Adrenal gland (tissue), 12 donors: ENCODE data around the gene TFF1. TPM values are rescaled to one million over a fixed set of nuclear protein-coding genes. Genes with fewer than 3 reads are reported as not detected.

Experiments
- DNase-seq, 7 donors: peaks; one replicate each; pipeline ENCODE4 v3.0.0-alpha.2; 2019 to 2020
- H3K27ac ChIP-seq, 5 donors: fragments of 200-600 bp; sonication (generic) in 4 of 5; 1 replicate in 3 of 5; 2 replicates in 2 of 5; pipeline versions ENCODE4 v1.5.1 to v1.8.0; 2016 to 2020; ENCODE audit warnings: mild to moderate bottlenecking in 1 of 5
- H3K27me3 ChIP-seq: fragments of 200-600 bp; 2 replicates; pipeline ENCODE4 v1.8.0; 2021
- H3K36me3 ChIP-seq, 2 donors: fragments of 200-600 bp; replicated peaks in 1 of 2; 1 replicate in 1 of 2; 2 replicates in 1 of 2; pipeline versions ENCODE4 v1.5.1 to v1.8.0; 2018 to 2022
- H3K4me1 ChIP-seq, 2 donors: fragments of 200-600 bp; replicated peaks in 1 of 2; 1 replicate in 1 of 2; 2 replicates in 1 of 2; pipeline versions ENCODE4 v1.5.1 to v1.8.0; 2018 to 2021
- H3K4me3 ChIP-seq, 4 donors: fragments of 200-600 bp; sonication (generic) in 3 of 4; one replicate each; pipeline ENCODE4 v1.5.1; 2016 to 2018
- H3K9me3 ChIP-seq, 3 donors: fragments of 200-600 bp; sonication (generic) in 1 of 3; replicated peaks in 1 of 3; 1 replicate in 2 of 3; 2 replicates in 1 of 3; pipeline versions ENCODE4 v1.5.1 to v1.8.0; 2016 to 2021
- POLR2A ChIP-seq, 2 donors: fragments of 450-650 bp; IDR thresholded peaks; one replicate each; pipeline ENCODE4 v1.6.1; 2017; ENCODE audit warnings: antibody characterized with exemption in 2 of 2, mild to moderate bottlenecking in 2 of 2, moderate library complexity in 1 of 2
- WGBS, 4 donors: extraction: QIAGEN DNeasy Blood & Tissue Kit in 2 of 4; methylation state at CpG; one replicate each; pipeline versions ENCODE4 v1.1.5 to v1.1.7; 2013 to 2017; 5-methylcytosine and 5-hydroxymethylcytosine counted together
- intact Hi-C, 2 donors: fragments of 100-400 bp; cut with DNase I; formaldehyde crosslinking; loops; one replicate each; pipeline versions ENCODE4 v1.14.1 to v1.15.0; 2022 to 2023
- polyA plus RNA-seq, 3 donors: library from polyadenylated mRNA; stranded (reverse); fragments of 200-250 nt in 2 of 3; fragments of 350-450 nt in 1 of 3; fragmentation: Illumina TruSeq in 1 of 3; extraction: RNeasy Lipid Tissue Mini Kit (QIAGEN cat#74804) in 1 of 3; gene quantifications; one replicate each; pipeline ENCODE4 v1.2.3, GENCODE V29; 2013 to 2014
- total RNA-seq, 9 donors: library from RNA; depleted of rRNA in 4 of 9; stranded (reverse); fragments of >200 nt in 4 of 9; fragments of 120-200 nt in 1 of 9; fragmentation: NEBNext Ultra II Directional in 1 of 9; extraction: Animal tissue kit (Norgen Biotek cat#: 25700) in 1 of 9; gene quantifications; one replicate each; pipeline versions ENCODE4 v1.1.0 to v1.2.4, GENCODE V29; 2013 to 2023
- TF ChIP-seq, protein P1 (sequence below), 6 experiments: fragments of 450-650 bp in 4 of 6; fragments of 200-600 bp in 2 of 6; sonication (generic) in 1 of 6; IDR thresholded peaks; 1 replicate in 5 of 6; 2 replicates in 1 of 6; pipeline versions ENCODE4 v1.5.1 to v1.8.0; 2016 to 2021; ENCODE audit warnings: antibody characterized with exemption in 6 of 6, mild to moderate bottlenecking in 2 of 6, moderate library complexity in 1 of 6
- donor health status: healthy with polysubstance abuse.
- donor health status: Bipolar disorder and iron deficiency.
- donor health status: DM: yes; HTN: yes; CAD: no.
- donor health status: DM: no; HTN: no; CAD: no.
- donor health status: DM: no; HTN: no; CAD: no.
- donor health status: DM: yes; HTN: yes; CAD: no.

Gene TFF1
- total and polyA plus RNA-seq, 12 donors, result 0.39 to 1.5 (median 0.72) TPM; not detected in 9

DNA sequence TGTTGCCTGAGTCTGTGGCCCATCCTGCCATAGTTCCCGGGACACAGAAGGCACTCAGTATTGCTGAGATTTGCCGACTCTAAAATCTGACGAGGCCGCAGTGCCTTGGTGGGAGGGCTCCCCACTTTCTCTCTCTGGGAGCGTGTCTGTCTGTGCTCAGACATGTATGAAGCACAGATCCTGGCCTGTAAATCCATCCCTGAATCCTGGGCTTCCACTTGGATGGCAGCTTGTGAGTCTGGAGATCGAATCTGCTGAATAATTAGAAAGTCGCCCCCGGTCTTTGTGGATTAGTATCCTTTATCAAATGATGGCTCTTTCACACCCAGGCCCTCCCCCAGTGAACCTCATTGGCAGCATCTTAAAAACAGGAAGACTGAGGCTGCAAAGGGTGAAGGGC lies 47.7 kb upstream of the TFF1 start:
- no peaks in the 10 kb centered on the region for H3K27me3 ChIP-seq
- H3K4me1 ChIP-seq, result no peaks in the 10 kb centered on the region
- H3K27ac ChIP-seq, result no peak overlapping the region
- intact Hi-C loops, result no loop called here
- DNase-seq, result no peak
- H3K36me3 ChIP-seq, result no peaks in the 10 kb centered on the region
- no peak overlapping the region for H3K4me3 ChIP-seq
- H3K9me3 ChIP-seq, result no peaks in the 10 kb centered on the region
- 86 to 96% (median 94%) methylated on average over 8 of the region's 8 CpGs for WGBS, 4 donors
- no peak for TF ChIP-seq POLR2A (IDR thresholded peaks at IDR 0.05)
- TF ChIP-seq, protein P1, sequence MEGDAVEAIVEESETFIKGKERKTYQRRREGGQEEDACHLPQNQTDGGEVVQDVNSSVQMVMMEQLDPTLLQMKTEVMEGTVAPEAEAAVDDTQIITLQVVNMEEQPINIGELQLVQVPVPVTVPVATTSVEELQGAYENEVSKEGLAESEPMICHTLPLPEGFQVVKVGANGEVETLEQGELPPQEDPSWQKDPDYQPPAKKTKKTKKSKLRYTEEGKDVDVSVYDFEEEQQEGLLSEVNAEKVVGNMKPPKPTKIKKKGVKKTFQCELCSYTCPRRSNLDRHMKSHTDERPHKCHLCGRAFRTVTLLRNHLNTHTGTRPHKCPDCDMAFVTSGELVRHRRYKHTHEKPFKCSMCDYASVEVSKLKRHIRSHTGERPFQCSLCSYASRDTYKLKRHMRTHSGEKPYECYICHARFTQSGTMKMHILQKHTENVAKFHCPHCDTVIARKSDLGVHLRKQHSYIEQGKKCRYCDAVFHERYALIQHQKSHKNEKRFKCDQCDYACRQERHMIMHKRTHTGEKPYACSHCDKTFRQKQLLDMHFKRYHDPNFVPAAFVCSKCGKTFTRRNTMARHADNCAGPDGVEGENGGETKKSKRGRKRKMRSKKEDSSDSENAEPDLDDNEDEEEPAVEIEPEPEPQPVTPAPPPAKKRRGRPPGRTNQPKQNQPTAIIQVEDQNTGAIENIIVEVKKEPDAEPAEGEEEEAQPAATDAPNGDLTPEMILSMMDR (IDR thresholded peaks at IDR 0.05), result no peak

GRCh38 chr21:42413500-42413899 lies 47.2 kb upstream of the TFF1 start:
- no peaks in the 10 kb centered on the region for H3K4me1 ChIP-seq
- DNase-seq, result no peak
- H3K36me3 ChIP-seq, result no peaks in the 10 kb centered on the region
- H3K4me3 ChIP-seq, result no peak overlapping the region
- H3K27ac ChIP-seq, result no peak overlapping the region
- TF ChIP-seq, protein P1 (IDR thresholded peaks at IDR 0.05), result no peak
- TF ChIP-seq POLR2A (IDR thresholded peaks at IDR 0.05), result no peak
- intact Hi-C loops, result no loop called here
- no peaks in the 10 kb centered on the region for H3K27me3 ChIP-seq
- 87 to 94% (median 90%) methylated on average over 4 of the region's 4 CpGs for WGBS, 4 donors
- no peaks in the 10 kb centered on the region for H3K9me3 ChIP-seq

GRCh38 chr21:42413093-42413492 lies 46.8 kb upstream of the TFF1 start:
- 73 to 82% (median 75%) methylated on average over 11 to 14 of the region's 14 CpGs for WGBS, 4 donors
- Histone ChIP-seq H3K4me3 (no peak overlapping the region), H3K9me3 (no peaks in the 10 kb centered on the region), H3K36me3 (no peaks in the 10 kb centered on the region), H3K27me3 (no peaks in the 10 kb centered on the region), H3K27ac (no peak overlapping the region), H3K4me1 (no peaks in the 10 kb centered on the region)
- intact Hi-C loops, result no loop called here
- DNase-seq, result no peak
- TF ChIP-seq, protein P1 (IDR thresholded peaks at IDR 0.05), result no peak
- no peak for TF ChIP-seq POLR2A (IDR thresholded peaks at IDR 0.05)

GRCh38 chr21:42412636-42412933 lies 46.2 kb upstream of the TFF1 start:
- DNase-seq, result no peak
- H3K9me3 ChIP-seq, result no peaks in the 10 kb centered on the region
- no peaks in the 10 kb centered on the region for H3K27me3 ChIP-seq
- no peaks in the 10 kb centered on the region for H3K36me3 ChIP-seq
- H3K27ac ChIP-seq, result no peak overlapping the region
- H3K4me3 ChIP-seq, result no peak overlapping the region
- intact Hi-C loops, result no loop called here
- TF ChIP-seq, protein P1 (IDR thresholded peaks at IDR 0.05), result no peak
- no peak for TF ChIP-seq POLR2A (IDR thresholded peaks at IDR 0.05)
- no peaks in the 10 kb centered on the region for H3K4me1 ChIP-seq
- 74 to 84% (median 82%) methylated on average over 5 of the region's 5 CpGs for WGBS, 4 donors
